Trophoblast cell (in vitro differentiated cells and primary cell): Measurements from ENCODE around the gene ERC1.

Source experiments
- DNase-seq, 2 donors: peaks; one replicate each; pipeline ENCODE4 v3.0.0-alpha.2; 2016
- H2AFZ ChIP-seq: 2 replicates; pipeline ENCODE4 v1.6.1; 2013; ENCODE audit warnings: low read length, moderate library complexity, mild to moderate bottlenecking; ENCODE audit not compliant: insufficient read depth, poor library complexity
- H2AK5ac ChIP-seq: 2 replicates; pipeline ENCODE4 v1.6.1; 2013; ENCODE audit warnings: mild to moderate bottlenecking, low read length
- H2BK120ac ChIP-seq: 2 replicates; pipeline ENCODE4 v1.6.1; 2013; ENCODE audit warnings: low read length, mild to moderate bottlenecking, moderate library complexity; ENCODE audit not compliant: insufficient read depth, poor library complexity
- H2BK12ac ChIP-seq: 2 replicates; pipeline ENCODE4 v1.6.1; 2013; ENCODE audit warnings: mild to moderate bottlenecking, low read length, moderate library complexity
- H2BK5ac ChIP-seq: 2 replicates; pipeline ENCODE4 v1.6.1; 2013; ENCODE audit warnings: low read length, low read depth, moderate library complexity, mild to moderate bottlenecking; ENCODE audit not compliant: poor library complexity
- H3K14ac ChIP-seq: 2 replicates; pipeline ENCODE4 v1.6.1; 2013; ENCODE audit warnings: mild to moderate bottlenecking, low read length
- H3K18ac ChIP-seq: 2 replicates; pipeline ENCODE4 v1.6.1; 2013; ENCODE audit warnings: mild to moderate bottlenecking, low read length
- H3K23ac ChIP-seq: 2 replicates; pipeline ENCODE4 v1.6.1; 2013; ENCODE audit warnings: low read length
- H3K27ac ChIP-seq: 2 replicates; pipeline ENCODE4 v1.5.1; 2013; ENCODE audit warnings: low read depth, mild to moderate bottlenecking, inconsistent platforms, low read length, moderate library complexity
- H3K27me3 ChIP-seq: 2 replicates; pipeline ENCODE4 v1.6.1; 2013; ENCODE audit warnings: inconsistent platforms, mild to moderate bottlenecking, low read length, moderate library complexity; ENCODE audit not compliant: insufficient read depth
- H3K36me3 ChIP-seq, 2 experiments: 1 replicate in 1 of 2; 2 replicates in 1 of 2; pipeline ENCODE4 v1.6.1; 2013; ENCODE audit warnings: low read length in 2 of 2, mild to moderate bottlenecking in 2 of 2, moderate library complexity in 1 of 2; ENCODE audit not compliant: insufficient read depth in 2 of 2, control insufficient read depth in 1 of 2
- H3K4ac ChIP-seq: 2 replicates; pipeline ENCODE4 v1.6.1; 2013; ENCODE audit warnings: low read depth, mild to moderate bottlenecking, low read length, moderate library complexity
- H3K4me1 ChIP-seq, 2 experiments: 1 replicate in 1 of 2; 2 replicates in 1 of 2; pipeline ENCODE4 v1.6.1; 2013; ENCODE audit warnings: low read length in 2 of 2, mild to moderate bottlenecking in 2 of 2, moderate library complexity in 1 of 2; ENCODE audit not compliant: insufficient read depth in 2 of 2, control insufficient read depth in 1 of 2
- H3K4me2 ChIP-seq: 2 replicates; pipeline ENCODE4 v1.6.1; 2013; ENCODE audit warnings: inconsistent platforms, mild to moderate bottlenecking, low read length, moderate library complexity
- H3K4me3 ChIP-seq: 2 replicates; pipeline ENCODE4 v1.5.1; 2013; ENCODE audit warnings: mild to moderate bottlenecking, low read depth, low read length, inconsistent platforms
- H3K79me1 ChIP-seq: one replicate; pipeline ENCODE4 v1.6.1; 2013; ENCODE audit warnings: low read length
- H3K79me2 ChIP-seq: 2 replicates; pipeline ENCODE4 v1.6.1; 2013; ENCODE audit warnings: low read length, mild to moderate bottlenecking; ENCODE audit not compliant: control insufficient read depth, insufficient read depth, poor library complexity
- H3K9ac ChIP-seq: 2 replicates; pipeline ENCODE4 v1.6.1; 2013; ENCODE audit warnings: mild to moderate bottlenecking, low read length
- H3K9me3 ChIP-seq: 2 replicates; pipeline ENCODE4 v1.6.1; 2013; ENCODE audit warnings: low read depth, mild to moderate bottlenecking, control low read depth, inconsistent platforms, low read length; ENCODE audit not compliant: insufficient read depth
- H4K12ac ChIP-seq: 2 replicates; pipeline ENCODE4 v1.6.1; 2013; ENCODE audit warnings: low read depth, mild to moderate bottlenecking, low read length, moderate library complexity
- H4K8ac ChIP-seq: 2 replicates; pipeline ENCODE4 v1.6.1; 2013; ENCODE audit warnings: low read depth, mild to moderate bottlenecking, low read length, moderate library complexity
- H4K91ac ChIP-seq: one replicate; pipeline ENCODE4 v1.6.1; 2013; ENCODE audit warnings: low read depth, mild to moderate bottlenecking, low read length, moderate library complexity
- WGBS: extraction: QIAGEN DNeasy Blood & Tissue Kit; methylation state at CpG from one replicate; pipeline ENCODE4 v1.1.7; 2013; ENCODE audit warnings: missing lambda C conversion rate; ENCODE audit not compliant: insufficient read length, insufficient coverage; ENCODE audit errors: extremely low coverage; 5-methylcytosine and 5-hydroxymethylcytosine counted together

The ERC1 gene

DNA sequence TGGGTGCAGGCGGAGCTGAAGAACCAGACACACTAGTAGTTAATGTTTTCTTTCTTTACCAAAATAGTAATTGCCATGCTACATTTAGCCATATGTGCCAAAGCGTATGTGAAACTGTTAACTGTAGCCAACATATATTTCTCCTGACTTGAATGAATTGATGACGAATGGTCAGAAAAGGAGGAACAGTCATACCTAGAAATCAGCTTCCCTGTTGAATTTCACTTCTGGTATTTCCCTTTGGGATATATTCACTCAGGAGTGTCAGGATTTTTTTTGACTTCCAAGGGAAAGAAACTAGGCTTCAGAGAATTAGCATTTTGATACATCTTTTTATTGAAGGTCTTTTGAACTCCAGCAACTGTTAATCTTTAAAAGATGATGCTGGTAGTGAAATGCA lies 87.0 kb downstream of the ERC1 start:
- Histone ChIP-seq H3K4me3 (no peak overlapping the region), H3K14ac (no peak overlapping the region), H3K36me3 (no peaks in the 10 kb centered on the region), H2AK5ac (no peak overlapping the region), H4K91ac (no peak overlapping the region), H3K18ac (no peak overlapping the region), H2BK120ac (no peak overlapping the region), H2BK12ac (no peak overlapping the region), H4K8ac (no peak overlapping the region), H3K23ac (no peak overlapping the region), H4K12ac (no peak overlapping the region), H2BK5ac (no peak overlapping the region), H2AFZ (no peak overlapping the region), H3K27me3 (no peaks in the 10 kb centered on the region), H3K4ac (no peak overlapping the region), H3K79me1 (no peaks in the 10 kb centered on the region), H3K4me2 (no peak overlapping the region), H3K9me3 (no peaks in the 10 kb centered on the region), H3K27ac (no peak overlapping the region), H3K9ac (no peak overlapping the region), H3K4me1 (no peaks in the 10 kb centered on the region), H3K79me2 (no peaks in the 10 kb centered on the region)
- no CpG with 5 or more reads among the region's 3 CpGs for WGBS
- peak in 1 of 2 donors; percentile 32 for DNase-seq

- Histone ChIP-seq H4K91ac (no peak overlapping the region), H3K4ac (no peak overlapping the region), H2BK12ac (no peak overlapping the region), H2AFZ (no peak overlapping the region), H3K79me1 (no peaks in the 10 kb centered on the region), H2BK5ac (no peak overlapping the region), H3K4me3 (no peak overlapping the region), H3K18ac (no peak overlapping the region), H3K36me3 (no peaks in the 10 kb centered on the region), H4K12ac (no peak overlapping the region), H2AK5ac (no peak overlapping the region), H3K4me2 (no peak overlapping the region), H3K14ac (no peak overlapping the region), H3K27me3 (no peaks in the 10 kb centered on the region), H3K9ac (no peak overlapping the region), H3K27ac (no peak overlapping the region), H2BK120ac (no peak overlapping the region), H3K79me2 (no peaks in the 10 kb centered on the region), H3K9me3 (no peaks in the 10 kb centered on the region), H3K4me1 (no peaks in the 10 kb centered on the region), H3K23ac (no peak overlapping the region), H4K8ac (no peak overlapping the region)
- WGBS: no CpG with 5 or more reads among the region's 11 CpGs
- DNase-seq: no peak
Measured at GRCh38 chr12:1080520-1081223, 89.6 kb downstream of the ERC1 start.

DNA sequence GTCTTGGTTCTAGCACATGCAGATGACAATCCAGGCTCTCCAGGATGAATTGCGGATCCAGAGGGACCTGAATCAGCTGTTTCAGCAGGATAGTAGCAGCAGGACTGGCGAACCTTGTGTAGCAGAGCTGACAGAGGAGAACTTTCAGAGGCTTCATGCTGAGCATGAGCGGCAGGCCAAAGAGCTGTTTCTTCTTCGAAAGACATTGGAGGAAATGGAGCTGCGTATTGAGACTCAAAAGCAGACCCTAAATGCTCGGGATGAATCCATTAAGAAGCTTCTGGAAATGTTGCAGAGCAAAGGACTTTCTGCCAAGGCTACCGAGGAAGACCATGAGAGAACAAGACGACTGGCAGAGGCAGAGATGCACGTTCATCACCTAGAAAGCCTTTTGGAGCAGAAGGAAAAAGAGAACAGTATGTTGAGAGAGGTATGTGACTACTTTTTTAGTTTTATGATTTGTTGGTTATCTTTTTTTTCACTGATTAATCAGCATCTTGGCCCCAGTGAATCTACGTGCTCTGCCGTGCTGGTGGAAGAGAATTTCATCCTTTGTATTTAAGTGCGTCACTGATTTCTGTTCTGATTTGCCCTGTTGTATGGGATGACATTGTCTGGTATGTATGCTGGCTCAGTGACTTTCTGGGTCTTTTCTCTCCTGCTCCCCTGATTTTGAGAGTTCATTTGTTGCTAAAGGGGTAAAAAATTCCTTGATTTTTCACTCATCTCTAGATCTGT lies 92.3 kb downstream of the ERC1 start:
- Histone ChIP-seq H3K9ac (no peak overlapping the region), H4K8ac (no peak overlapping the region), H2AFZ (no peak overlapping the region), H3K27ac (no peak overlapping the region), H3K14ac (no peak overlapping the region), H3K4me3 (no peak overlapping the region), H2BK120ac (no peak overlapping the region), H3K23ac (no peak overlapping the region), H2AK5ac (no peak overlapping the region), H2BK5ac (no peak overlapping the region), H3K4ac (no peak overlapping the region), H3K79me1 (no peaks in the 10 kb centered on the region), H3K27me3 (no peaks in the 10 kb centered on the region), H4K91ac (no peak overlapping the region), H3K18ac (no peak overlapping the region), H3K9me3 (no peaks in the 10 kb centered on the region), H3K36me3 (no peaks in the 10 kb centered on the region), H3K4me1 (no peaks in the 10 kb centered on the region), H3K4me2 (no peak overlapping the region), H2BK12ac (no peak overlapping the region), H3K79me2 (no peaks in the 10 kb centered on the region), H4K12ac (no peak overlapping the region)
- no CpG with 5 or more reads among the region's 12 CpGs for WGBS
- peak; percentile 36 to 81 for DNase-seq

DNA sequence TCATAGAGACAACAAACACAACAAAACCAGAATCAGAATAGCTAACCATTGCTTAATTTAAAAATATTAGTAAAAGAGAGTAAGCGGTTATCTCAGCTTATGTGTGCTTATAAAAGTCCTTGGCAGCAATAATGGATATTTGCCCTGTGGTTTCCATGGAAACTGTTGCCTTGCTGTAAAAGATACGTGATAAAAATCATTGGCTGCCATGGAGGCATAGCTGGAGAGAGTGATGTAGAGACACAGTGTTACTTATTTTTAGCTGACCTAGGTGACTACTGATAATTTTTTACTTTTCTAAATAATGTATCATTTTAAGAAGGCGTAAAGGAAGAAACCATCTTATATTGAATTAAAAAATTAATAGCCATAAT lies 92.9 kb downstream of the ERC1 start:
- H2BK12ac ChIP-seq: no peak overlapping the region
- no peaks in the 10 kb centered on the region for H3K9me3 ChIP-seq
- no peaks in the 10 kb centered on the region for H3K27me3 ChIP-seq
- no peak overlapping the region for H3K14ac ChIP-seq
- H3K4me1 ChIP-seq: no peaks in the 10 kb centered on the region
- H3K4me2 ChIP-seq: no peak overlapping the region
- no peaks in the 10 kb centered on the region for H3K79me2 ChIP-seq
- no peak overlapping the region for H2BK5ac ChIP-seq
- H3K36me3 ChIP-seq: no peaks in the 10 kb centered on the region
- no peak overlapping the region for H4K12ac ChIP-seq
- H3K18ac ChIP-seq: no peak overlapping the region
- no peak overlapping the region for H4K8ac ChIP-seq
- H2AK5ac ChIP-seq: no peak overlapping the region
- H3K23ac ChIP-seq: no peak overlapping the region
- DNase-seq: peak; percentile 54 to 91
- WGBS: no CpG with 5 or more reads among the region's 3 CpGs
- no peak overlapping the region for H4K91ac ChIP-seq
- H3K27ac ChIP-seq: no peak overlapping the region
- no peak overlapping the region for H2BK120ac ChIP-seq
- no peak overlapping the region for H3K4ac ChIP-seq
- no peak overlapping the region for H3K4me3 ChIP-seq
- H2AFZ ChIP-seq: no peak overlapping the region
- no peak overlapping the region for H3K9ac ChIP-seq
- no peaks in the 10 kb centered on the region for H3K79me1 ChIP-seq
